Activated T-helper 1 cell treated with Interleukin-2 at 50 U/mL for 16 hours (primary cell): Measurements from ENCODE around the gene ALKBH7.

Experiments used
- DNase-seq: peaks from one replicate; pipeline ENCODE4 v3.0.0-alpha.2; 2020; ENCODE audit warnings: low read depth

The ALKBH7 gene

DNA sequence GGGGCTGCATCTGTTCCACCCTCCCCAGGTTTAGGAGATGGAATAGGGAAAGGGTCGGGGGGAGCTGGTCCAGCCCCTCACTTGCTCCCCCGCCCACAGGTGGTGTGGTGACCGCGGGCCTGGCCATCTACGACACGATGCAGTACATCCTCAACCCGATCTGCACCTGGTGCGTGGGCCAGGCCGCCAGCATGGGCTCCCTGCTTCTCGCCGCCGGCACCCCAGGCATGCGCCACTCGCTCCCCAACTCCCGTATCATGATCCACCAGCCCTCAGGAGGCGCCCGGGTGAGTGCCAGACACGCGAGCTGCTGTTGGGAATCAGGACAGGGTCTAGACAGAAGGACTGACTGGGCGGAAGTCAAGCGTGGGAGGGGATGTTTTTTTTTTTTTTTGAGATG lies 8.2 kb upstream of the ALKBH7 start:
- no peak for DNase-seq

DNA sequence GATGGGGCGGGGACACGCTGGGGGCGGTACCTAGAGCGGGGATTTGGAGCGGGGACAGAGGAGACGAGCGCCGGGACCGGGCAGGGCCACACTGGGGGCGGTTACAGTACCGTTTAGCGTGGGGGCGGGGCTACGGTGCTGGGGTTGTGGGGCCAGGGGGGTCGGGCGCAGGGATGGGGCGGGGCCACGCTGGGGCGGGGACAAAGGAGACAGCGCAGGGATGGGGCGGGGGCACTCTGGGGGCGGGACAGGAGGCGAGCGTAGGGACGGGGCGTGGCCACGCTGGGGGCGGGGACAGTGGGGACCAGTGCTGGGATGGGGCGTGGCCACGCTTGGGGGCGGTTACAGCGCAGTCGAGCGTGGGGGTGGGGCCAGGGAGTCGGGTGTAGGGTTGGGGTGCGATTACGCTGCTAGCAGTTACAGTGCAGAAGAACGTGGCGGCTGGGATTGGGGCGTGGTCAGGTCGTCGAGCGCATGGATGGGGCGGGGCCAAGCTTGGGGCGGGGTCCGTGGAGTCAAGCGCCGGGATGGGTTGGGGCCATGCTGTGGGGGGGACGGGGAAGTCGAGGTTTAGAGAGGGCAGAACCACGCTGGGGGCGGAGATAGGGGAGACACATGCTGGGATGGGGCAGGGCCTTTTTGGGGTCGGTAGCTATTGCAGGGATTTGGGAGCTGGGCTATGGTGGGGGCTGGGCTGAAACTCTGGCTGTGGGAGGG lies 660 bp downstream of the ALKBH7 start:
- peak; percentile 96 for DNase-seq

DNA sequence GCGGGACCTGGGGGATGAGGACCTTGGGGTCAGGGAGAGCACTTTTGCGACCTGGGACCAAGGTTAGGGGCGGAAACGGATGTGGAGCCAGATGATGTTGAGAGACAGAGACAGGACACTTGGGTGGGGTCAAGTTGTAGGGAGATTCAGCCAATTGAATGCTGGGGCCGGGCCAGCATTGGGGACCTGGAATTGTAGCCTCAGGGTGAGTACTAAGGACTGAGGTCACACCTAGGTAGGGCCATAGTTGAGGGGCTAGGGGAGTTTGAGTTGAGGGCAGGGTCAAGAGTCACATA lies 1.2 kb downstream of the ALKBH7 start:
- no peak for DNase-seq

DNA sequence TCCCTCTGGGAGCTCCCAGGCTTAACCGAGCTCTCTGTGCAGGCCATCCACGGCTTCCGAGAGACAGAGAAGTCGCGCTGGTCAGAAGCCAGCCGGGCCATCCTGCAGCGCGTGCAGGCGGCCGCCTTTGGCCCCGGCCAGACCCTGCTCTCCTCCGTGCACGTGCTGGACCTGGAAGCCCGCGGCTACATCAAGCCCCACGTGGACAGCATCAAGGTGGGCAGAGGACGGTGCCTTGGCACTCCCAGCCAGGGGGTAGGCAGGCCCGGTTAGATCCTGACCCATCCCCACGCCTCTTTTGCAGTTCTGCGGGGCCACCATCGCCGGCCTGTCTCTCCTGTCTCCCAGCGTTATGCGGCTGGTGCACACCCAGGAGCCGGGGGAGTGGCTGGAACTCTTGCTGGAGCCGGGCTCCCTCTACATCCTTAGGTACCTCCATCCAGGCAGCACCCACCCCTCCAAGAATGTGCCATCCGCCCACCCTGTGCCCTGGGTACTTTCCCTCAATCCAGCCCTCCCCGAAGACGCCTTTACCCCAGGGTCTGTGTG lies 1.6 kb downstream of the ALKBH7 start:
- DNase-seq: no peak

DNA sequence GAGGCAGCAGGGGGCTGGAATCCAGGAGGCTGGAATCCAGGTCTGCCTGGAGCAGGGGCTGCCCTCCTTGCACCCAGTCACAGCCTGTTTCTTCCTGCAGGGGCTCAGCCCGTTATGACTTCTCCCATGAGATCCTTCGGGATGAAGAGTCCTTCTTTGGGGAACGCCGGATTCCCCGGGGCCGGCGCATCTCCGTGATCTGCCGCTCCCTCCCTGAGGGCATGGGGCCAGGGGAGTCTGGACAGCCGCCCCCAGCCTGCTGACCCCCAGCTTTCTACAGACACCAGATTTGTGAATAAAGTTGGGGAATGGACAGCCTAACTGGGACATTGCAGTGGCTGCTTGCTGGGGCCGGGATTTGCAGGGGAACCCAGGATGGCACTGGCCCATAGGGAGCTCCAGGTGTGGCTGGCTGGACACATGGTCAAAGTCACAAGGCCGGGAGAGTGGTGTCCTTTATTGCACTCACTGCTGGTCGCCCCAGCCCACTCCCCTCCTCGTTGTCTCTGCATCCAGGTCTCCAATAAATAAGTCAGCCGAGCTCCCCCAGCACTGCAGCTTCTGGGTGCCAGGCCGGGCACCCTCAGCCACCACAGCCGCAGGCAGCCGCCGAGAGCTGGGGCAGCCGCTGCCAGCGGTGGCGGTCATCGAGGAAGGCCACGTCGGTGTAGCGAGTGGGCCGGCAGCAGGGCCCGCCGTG lies 2.3 kb downstream of the ALKBH7 start:
- no peak for DNase-seq

DNA sequence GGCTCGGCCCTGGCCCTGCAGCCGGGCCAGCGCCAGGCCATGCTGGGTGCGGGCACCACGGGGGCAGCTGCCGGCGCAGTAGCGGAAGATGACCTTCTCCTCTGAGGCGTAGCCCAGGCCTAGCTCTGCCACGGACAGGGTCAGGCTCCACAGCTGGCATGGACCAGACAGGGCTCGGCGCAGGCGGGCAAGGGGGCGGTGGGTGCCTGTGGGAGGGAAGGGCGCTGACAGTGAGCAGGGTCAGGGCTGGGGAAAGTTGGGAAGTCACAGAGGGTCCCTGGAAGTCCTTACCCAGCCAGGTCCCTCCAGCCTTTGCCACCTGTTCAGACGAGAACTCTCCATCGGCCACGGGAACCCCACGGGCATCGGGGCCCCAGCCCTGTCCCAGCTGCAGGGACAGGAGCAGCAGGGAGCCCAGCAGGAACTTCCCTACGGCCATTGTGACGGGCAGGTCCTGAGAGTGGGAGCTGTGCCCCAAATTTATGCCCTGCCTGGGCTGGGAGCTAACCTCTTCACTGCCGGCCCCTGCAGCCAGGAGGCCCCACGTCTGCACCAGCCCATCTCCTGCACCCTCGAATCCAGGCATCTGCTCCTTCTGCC lies 2.9 kb downstream of the ALKBH7 start, which contains the start of gene PSPN:
TSS of gene PSPN (minus strand) at position 523 of the 600 bp plus-strand sequence. CDS start at position 439, 84 bp downstream.
- no peak for DNase-seq

DNA sequence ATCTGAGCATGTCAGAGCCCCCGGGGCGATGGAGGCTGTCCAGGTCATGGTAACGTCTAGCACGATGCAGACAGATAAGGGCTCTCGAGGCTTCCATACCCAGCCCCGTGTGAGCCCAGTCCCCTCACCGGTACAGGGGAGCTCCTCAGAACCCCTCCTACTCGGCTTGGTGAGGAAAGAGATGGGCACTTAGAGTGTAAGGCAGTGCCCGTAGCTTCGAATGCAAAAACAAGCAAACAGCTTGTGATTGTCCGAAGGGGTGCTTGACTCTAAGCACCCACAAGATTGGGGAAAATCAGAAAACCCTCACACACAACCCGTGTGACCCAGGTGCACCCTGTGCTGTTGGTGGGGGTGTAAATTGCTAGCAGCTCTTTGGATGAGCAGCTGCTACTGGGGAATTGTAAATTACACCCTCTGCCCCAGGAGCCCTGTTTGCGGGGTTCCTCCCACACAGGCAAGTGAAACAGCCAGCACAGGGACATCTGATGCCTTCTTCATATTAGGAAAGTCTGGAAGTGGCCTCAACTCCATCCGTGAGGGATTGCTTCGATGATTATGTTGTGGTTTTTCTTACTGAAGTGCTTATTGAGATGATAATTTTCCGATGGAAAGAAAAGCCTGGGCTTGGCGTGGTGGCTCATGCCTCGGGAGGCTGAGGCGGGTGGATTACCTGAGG lies 4.1 kb downstream of the ALKBH7 start:
- no peak for DNase-seq

DNA sequence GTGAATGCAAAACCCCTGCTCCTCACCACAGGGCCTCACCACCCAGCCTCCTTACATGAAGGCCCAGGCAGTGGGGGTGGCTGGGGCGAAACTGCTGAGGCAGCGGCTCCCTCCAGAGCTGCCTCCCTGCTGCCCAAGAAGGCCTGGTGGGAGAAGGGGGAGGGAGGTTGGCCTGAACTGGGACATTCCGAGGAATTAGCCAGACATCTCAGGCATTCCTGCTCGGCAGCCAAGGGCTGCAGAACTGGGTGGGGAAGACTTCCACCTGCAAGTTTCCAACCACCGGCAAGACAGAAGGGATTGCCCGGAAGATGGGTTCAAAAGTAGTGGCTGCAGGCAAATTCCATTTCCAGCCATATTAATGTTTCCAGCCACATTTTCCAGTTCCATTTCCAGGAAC lies 5.4 kb downstream of the ALKBH7 start:
- no peak for DNase-seq

DNA sequence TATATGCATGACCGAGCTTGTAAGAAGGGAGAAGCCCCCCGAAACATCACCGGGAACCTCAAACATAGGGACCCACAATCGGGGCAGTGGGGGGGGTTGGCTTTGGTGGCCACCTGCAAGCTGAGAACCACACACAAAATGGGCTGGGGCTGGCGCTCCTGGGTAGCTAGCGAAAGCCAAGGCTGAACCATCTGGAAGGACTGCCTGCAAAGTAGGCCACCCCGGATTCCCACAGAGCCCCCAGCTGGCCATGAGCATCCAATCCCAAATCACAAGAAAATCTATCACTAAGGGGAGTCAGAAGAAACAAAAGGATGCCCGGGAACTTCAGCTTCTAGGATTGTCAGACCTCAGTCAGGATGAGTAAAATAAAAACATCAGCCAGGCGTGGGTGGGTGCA lies 5.9 kb downstream of the ALKBH7 start:
- DNase-seq: no peak

DNA sequence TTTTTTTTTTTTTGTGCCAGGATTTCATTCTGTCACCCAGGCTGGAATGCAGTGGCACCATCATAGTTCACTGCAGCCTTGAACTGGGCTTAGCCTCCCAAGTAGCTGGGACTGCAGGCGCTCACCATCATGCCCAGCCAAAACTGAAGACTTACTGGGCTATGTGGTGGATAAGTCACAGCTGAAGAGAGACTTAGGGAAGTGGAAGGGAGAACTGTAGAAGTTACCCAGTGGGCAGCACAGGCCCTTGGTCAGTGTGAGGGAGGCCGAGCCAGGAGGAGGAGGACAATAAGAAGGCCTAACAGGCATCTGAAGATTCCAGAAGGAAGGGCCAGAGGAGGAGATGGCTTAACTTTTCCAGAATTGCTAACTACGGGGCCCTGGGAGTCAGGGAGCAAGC lies 7.2 kb downstream of the ALKBH7 start:
- no peak for DNase-seq

DNA sequence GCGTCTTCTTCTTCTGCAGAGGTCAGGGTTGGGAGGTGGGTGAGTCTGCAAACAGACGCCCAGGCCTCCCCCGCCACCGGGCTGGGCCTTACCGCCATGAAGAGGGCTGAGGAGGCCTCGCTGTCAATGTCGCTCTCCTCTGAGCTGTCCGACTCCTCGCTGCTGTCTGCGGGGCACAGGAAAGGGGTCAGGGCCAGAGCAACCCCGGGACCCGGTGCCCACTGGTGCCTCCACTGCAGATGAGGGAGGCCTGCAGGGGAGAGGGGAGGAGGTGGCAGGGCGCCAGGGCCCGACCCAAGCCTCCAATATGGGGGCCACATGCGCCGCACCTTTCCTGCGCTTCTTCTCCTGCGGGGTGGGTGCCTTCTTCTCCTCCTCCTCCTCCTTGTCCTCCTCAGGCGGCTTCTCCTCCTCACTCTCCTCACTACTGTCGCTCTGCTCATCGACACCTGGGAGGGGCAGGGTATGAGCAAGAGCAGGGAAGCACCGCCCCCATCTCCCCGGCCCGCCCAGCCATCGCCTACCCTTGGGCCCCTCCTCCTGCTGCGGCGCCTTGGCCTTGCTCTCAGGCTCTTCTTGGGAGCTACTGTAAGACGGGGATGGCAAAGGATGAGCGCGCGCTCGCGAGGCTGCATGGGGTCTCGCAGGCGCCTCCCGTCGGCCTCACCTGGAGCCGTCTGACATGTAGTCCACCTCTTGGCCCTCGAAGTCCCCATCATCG lies 8.6 kb downstream of the ALKBH7 start:
- no peak for DNase-seq

DNA sequence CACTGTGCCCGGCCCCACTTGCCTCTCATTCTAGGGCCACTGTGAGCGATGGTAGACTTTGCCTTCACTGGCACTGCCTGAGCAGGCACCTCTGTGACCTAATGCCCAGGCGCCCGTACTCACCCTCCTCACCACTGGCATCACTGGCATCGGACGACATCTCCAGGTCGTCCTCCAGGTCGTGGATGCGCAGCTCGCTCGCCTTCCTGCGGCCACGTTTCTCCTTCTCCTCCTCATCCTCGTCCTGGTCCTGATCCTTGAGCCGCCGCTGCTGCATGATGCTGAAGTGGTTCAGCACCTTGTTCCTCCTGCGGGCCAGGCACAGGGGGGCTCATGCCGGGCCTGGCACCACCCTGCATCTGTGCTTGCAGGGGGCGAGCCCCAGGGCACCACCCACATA lies 10.6 kb downstream of the ALKBH7 start:
- no peak for DNase-seq

DNA sequence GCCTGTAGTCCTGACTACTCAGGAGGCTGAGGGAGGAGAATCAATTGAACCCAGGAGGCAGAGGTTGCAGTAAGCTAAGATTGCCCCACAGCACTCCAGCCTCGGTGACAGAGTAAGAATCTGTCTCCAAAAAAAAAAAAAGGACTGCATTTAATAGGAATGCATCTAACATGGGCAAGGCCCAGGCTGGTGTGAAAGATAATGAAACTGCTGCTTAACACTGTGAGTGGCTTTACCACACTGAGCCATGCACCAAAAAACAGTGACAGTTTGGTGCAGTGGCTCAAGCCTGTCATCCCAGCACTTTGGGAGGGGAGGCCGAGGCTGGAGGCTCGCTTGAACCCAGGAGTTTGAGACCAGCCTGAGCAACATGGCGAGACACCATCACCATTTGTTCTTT lies 11.8 kb downstream of the ALKBH7 start:
- no peak for DNase-seq

DNA sequence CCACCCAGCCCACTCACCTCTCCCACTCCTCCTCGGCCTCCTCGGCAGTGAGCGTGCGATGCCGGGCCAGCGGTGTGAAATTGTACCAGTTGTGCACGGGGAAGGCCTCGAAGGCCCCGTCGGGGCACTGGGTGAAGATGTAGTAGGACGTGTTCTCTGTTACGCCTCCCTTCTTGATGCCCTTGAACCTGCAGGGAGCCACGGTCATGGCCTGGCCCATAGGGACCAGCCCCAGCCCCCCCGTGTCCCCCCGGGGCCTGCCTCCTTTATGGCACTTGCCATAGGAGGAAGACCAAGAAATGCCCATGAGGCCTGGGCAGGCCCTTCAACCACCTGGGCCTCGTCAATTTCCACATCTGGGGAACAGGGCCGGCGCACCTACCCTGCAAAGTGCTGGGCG lies 14.8 kb downstream of the ALKBH7 start:
- no peak for DNase-seq

DNA sequence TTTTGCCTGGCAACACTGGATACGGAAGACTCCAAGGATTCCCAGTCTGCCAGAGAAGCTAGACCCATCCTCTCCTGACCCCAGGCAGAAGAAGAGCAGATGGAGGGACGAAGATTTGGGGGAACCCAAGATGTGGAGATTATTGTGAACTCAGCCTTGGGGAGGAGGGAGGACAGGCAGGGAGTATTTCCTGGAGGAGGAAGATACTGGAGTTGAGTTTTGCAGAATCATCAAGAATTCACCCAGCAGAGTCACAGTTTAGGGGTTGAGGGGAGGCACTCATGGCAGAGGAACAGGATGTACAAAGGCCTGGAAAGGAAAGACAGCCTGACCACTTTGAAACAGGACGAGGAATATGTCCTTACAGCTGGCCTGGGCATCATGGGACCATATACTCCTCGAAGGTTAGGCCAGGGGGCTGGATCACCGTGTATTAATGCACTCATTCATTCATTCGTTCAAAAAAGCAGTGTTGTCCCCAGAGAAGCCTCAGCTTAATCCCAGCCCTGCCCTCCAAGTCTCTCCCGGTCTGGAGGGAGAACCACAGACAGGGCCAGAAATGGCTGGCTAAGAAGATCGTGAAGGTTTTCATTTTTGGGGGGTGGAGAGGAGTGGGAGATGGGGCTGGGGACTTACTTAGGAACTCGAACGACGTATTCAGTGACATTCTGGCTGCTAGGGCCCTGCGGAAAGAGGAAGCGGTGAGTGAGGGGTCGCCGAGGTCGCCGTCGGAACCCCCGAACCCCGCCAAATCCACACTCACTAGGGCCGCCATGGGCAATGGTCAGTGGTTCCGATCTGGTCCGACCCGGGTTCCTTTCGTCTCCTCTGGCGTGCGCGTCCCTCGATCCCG lies 19.9 kb downstream of the ALKBH7 start:
- DNase-seq: no peak

DNA sequence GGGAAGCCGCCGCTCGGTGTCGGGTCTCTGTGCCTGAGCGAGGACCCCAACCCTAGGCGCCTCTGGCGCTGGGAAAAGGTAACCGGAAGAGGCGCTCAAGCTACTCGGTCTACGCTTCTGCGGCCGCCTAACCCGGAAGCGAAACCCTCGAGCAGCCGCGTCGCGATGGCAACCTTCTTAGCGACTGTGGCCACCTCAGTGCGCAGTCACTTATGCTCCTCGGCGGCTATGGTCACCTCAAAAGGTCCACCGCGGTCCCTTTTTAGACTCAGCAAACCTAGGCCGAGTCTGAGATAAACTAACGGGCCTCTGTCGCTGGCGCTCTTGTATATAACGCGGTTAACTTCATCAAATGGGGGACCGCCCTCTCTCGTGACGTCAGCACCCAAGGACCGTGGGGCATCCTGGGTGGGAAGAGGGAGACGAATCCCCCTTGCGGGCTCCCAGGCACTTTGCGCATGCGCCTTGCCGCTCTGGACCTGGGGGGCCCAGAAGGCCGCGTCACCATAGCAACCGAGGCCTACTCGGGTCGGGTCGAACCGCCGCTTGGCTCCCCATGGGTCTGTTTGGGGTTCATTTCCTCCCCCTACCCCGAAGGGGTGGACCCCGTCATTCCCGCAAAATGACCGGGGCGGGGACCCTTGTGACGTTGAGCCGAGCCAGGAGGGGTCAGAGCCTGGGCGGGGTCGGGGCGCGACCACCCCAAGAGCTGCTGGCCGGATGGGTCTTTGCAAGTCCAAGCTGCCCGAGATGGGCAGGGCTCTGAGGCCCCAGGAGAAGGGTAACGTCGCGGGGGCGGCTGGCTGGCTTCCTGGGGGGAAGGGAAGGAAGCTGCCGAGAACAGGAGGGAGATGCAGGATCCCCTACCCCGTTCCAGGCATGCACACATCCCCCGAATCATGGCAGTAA lies 20.7 kb downstream of the ALKBH7 start, which contains the start of gene GTF2F1:
TSS of gene GTF2F1 (minus strand) at position 91 of the 909 bp plus-strand sequence. CDS start 169 bp downstream, outside the sequence.
- peak; percentile 83 for DNase-seq

DNA sequence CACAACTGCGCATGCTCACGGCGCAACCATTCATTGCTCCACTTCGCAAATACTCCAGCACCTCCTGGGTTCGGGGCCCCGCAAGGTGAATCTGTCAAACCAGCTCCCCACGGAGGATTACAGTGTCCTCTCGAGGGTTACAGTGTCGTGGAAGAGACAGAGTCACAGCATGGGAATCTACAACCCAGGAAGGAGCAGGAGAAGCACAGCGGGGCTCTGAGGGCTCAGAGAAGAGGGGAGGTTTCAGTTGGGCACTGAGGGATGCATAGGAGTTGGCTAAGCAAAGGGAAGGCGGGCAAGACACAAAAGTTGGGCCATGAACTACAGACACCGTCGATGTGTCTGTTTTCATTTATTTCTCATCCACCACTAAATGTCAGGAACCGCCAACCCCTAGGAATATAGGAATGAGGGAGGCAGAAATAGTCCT lies 21.4 kb downstream of the ALKBH7 start:
- DNase-seq: no peak

DNA sequence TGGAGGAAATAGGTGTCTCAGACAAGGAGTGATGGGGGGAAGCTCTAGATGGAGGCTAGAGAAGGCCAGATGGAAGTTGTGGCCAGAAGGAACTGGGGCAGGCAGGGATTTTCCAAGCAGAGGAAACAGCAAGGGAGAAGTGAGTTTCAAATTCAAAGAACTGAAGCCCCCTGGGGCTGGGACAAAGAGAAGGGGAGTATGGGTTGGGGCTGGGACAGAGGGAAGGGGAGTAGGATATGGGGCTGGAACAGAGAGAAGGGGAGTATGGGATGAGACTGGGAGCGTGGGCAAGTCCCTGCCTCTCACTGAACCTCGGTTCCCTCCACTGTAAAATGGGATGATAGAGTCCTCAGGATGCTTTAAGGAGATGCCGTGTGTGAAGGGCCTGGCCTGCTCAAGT lies 22.2 kb downstream of the ALKBH7 start:
- no peak for DNase-seq

DNA sequence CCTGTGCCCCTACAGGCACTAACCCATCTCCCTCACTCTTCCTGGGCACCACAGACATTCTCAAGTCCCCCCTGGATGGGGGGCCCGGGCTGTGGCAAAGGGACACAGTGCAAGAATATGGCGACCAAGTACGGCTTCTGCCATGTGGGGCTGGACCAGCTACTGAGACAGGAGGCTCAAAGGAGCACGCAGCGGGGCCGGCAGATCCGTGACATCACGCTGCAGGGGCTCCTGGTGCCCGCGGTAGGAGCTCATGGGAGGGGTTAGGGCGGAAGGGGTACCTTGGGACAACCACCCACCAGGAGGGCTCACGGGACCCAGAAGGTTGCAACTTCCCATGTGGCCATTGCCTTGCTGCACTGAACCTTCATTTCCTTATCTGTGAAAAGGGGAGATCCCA lies 23.7 kb downstream of the ALKBH7 start:
- DNase-seq: no peak
